H1 (cell line): Measurements from ENCODE around the gene KLHDC4. TPM values are rescaled to one million over a fixed set of nuclear protein-coding genes. Genes with fewer than 3 reads are reported as not detected.

ENCODE experiments used
- EZH2 ChIP-seq: fragments of 200-600 bp; sonication (generic); IDR thresholded peaks from 2 replicates; pipeline ENCODE4 v1.7.1; 2012; ENCODE audit warnings: low read depth, mild to moderate bottlenecking, moderate library complexity, low read length, inconsistent platforms; ENCODE audit not compliant: severe bottlenecking
- KDM4A ChIP-seq: IDR thresholded peaks from one replicate; pipeline ENCODE4 v1.7.1; 2012; ENCODE audit warnings: low read depth, mild to moderate bottlenecking, moderate library complexity, low read length, inconsistent platforms; ENCODE audit not compliant: severe bottlenecking
- RXRA ChIP-seq: IDR thresholded peaks from 2 replicates; pipeline ENCODE4 v1.6.1; 2011; ENCODE audit warnings: low read depth, mild to moderate bottlenecking, low read length, moderate library complexity; ENCODE audit not compliant: insufficient read depth
- TAF1 ChIP-seq: IDR thresholded peaks from 2 replicates; pipeline ENCODE4 v1.6.1; 2011; ENCODE audit warnings: mild to moderate bottlenecking, low read depth, low read length
- TAF7 ChIP-seq: optimal IDR thresholded peaks from 2 replicates; pipeline ENCODE3; 2011; ENCODE audit warnings: low read depth, mild to moderate bottlenecking, inconsistent platforms, low read length, moderate library complexity, borderline replicate concordance
- TBP ChIP-seq: IDR thresholded peaks from 2 replicates; pipeline ENCODE4 v1.6.1; 2011; ENCODE audit warnings: low read depth, low read length, improper control_type of control experiment
- TCF12 ChIP-seq: IDR thresholded peaks from 2 replicates; pipeline ENCODE4 v1.6.1; 2011; ENCODE audit warnings: low read depth, mild to moderate bottlenecking, low read length
- polyA plus RNA-seq, 7 experiments: library from polyadenylated mRNA; depleted of rRNA in 3 of 7; stranded (reverse) in 5 of 7; unstranded in 2 of 7; fragments of >200 nt in 5 of 7; fragments of 200-250 nt in 2 of 7; gene quantifications; 1 replicate in 5 of 7; 2 replicates in 1 of 7; 4 replicates in 1 of 7; pipeline versions ENCODE4 v1.2.1 to v1.2.3, GENCODE V29; 2011 to 2013; ENCODE audit warnings: missing spikeins in 2 of 7, mixed read lengths in 2 of 7
- total RNA-seq: library from RNA; stranded (reverse); fragmentation: NEBNext Ultra II Directional; extraction: Animal tissue kit (Norgen Biotek cat#: 25700); gene quantifications from 2 replicates; pipeline ENCODE4 v1.2.1, GENCODE V29; 2021
- TF ChIP-seq, protein P1 (sequence below): IDR thresholded peaks from 2 replicates; pipeline ENCODE4 v1.6.1; 2012; ENCODE audit warnings: inconsistent platforms

KLHDC4 gene
- total and polyA plus RNA-seq, 2 of the 8 experiments (the other 6 are each of a cell fraction or from before 2014, with no cell fraction given): 23.7 to 63.9 TPM

DNA sequence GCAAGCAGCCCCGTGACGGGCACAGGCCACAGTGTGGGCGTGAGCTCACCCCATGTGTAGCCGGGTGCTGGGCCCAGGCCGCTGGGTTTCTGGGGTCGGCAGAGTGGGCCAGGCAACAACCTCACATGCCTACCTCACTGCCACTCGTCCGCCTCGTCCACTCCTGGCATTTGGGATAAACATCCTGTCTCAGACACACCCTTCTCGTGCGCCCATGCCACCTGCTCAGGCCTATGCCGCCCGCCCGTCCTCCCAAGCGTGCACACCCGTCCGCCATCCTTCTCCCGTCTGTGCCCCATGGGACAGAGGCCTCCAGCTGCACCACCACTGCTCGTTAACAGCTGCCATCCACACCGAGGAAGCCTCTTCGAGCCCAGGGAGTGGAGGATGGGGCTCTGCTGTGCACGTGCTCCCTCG, 64.3 kb downstream of the KLHDC4 start (continued):
- TF ChIP-seq TBP (no peak), EZH2 (no peak), TCF12 (no peak), RXRA (no peak), TAF1 (no peak), KDM4A (no peak), TAF7 (no peak)
- TF ChIP-seq, protein P1, sequence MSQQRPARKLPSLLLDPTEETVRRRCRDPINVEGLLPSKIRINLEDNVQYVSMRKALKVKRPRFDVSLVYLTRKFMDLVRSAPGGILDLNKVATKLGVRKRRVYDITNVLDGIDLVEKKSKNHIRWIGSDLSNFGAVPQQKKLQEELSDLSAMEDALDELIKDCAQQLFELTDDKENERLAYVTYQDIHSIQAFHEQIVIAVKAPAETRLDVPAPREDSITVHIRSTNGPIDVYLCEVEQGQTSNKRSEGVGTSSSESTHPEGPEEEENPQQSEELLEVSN: no peak
